ENCODE data around the gene CENPX. TPM values are rescaled to one million over a fixed set of nuclear protein-coding genes. Genes with fewer than 3 reads are reported as not detected.

CENPX gene
- total RNA-seq, 1 donor from 2014 or later, result 20.9 TPM

GRCh38 chr17:82025401-82026107, 2.9 kb upstream of the CENPX start:
- no peaks in the 10 kb centered on the region for H3K9me3 ChIP-seq (ENCODE audit: control insufficient read depth in 3 of 3, low read length in 3 of 3)
- H3K27ac ChIP-seq (ENCODE audit: low read depth, low read length), result no peak overlapping the region
- H3K27me3 ChIP-seq (ENCODE audit: control insufficient read depth in 3 of 3, insufficient read depth in 3 of 3, low read length in 3 of 3), result no peaks in the 10 kb centered on the region
- H3K4me1 ChIP-seq (ENCODE audit: control insufficient read depth in 3 of 3, insufficient read depth in 3 of 3, low read length in 3 of 3), result peaks cover 24 to 44% (median 39%) of the 10 kb centered on the region in 3 donors
- peaks cover 0 to 6% (median 2%) of the 10 kb centered on the region in 3 donors for H3K36me3 ChIP-seq (ENCODE audit: control insufficient read depth in 3 of 3, insufficient read depth in 3 of 3, low read length in 3 of 3)
- H3K9ac ChIP-seq (ENCODE audit: low read depth in 1 of 3, low read length in 3 of 3), result peak overlapping the region in 1 of 3 donors; percentile 10
- H3K4me3 ChIP-seq (ENCODE audit: low read length in 3 of 3), result no peak overlapping the region

GRCh38 chr17:82024859-82025258, 2.2 kb upstream of the CENPX start:
- Histone ChIP-seq H3K4me3 (ENCODE audit: low read length in 3 of 3) (no peak overlapping the region), H3K27me3 (ENCODE audit: control insufficient read depth in 3 of 3, insufficient read depth in 3 of 3, low read length in 3 of 3) (no peaks in the 10 kb centered on the region), H3K36me3 (ENCODE audit: control insufficient read depth in 3 of 3, insufficient read depth in 3 of 3, low read length in 3 of 3) (peaks cover 0 to 6% (median 2%) of the 10 kb centered on the region in 3 donors), H3K9me3 (ENCODE audit: control insufficient read depth in 3 of 3, low read length in 3 of 3) (no peaks in the 10 kb centered on the region), H3K27ac (ENCODE audit: low read depth, low read length) (no peak overlapping the region), H3K9ac (ENCODE audit: low read depth in 1 of 3, low read length in 3 of 3) (no peak overlapping the region), H3K4me1 (ENCODE audit: control insufficient read depth in 3 of 3, insufficient read depth in 3 of 3, low read length in 3 of 3) (peaks cover 24 to 43% (median 38%) of the 10 kb centered on the region in 3 donors)

GRCh38 chr17:82023447-82024241, 966 bp upstream of the CENPX start:
- Histone ChIP-seq H3K9ac (ENCODE audit: low read depth in 1 of 3, low read length in 3 of 3) (peak overlapping the region; percentile 65 to 84 (median 70)), H3K4me3 (ENCODE audit: low read length in 3 of 3) (peak overlapping the region; percentile 73 to 82 (median 77)), H3K9me3 (ENCODE audit: control insufficient read depth in 3 of 3, low read length in 3 of 3) (no peaks in the 10 kb centered on the region), H3K27ac (ENCODE audit: low read depth, low read length) (no peak overlapping the region), H3K36me3 (ENCODE audit: control insufficient read depth in 3 of 3, insufficient read depth in 3 of 3, low read length in 3 of 3) (peaks cover 0 to 6% (median 2%) of the 10 kb centered on the region in 3 donors), H3K27me3 (ENCODE audit: control insufficient read depth in 3 of 3, insufficient read depth in 3 of 3, low read length in 3 of 3) (no peaks in the 10 kb centered on the region), H3K4me1 (ENCODE audit: control insufficient read depth in 3 of 3, insufficient read depth in 3 of 3, low read length in 3 of 3) (peaks cover 35 to 49% (median 46%) of the 10 kb centered on the region in 3 donors)

- H3K4me1 ChIP-seq (ENCODE audit: control insufficient read depth in 3 of 3, insufficient read depth in 3 of 3, low read length in 3 of 3), result peaks cover 41 to 55% (median 53%) of the 10 kb centered on the region in 3 donors
- H3K27me3 ChIP-seq (ENCODE audit: control insufficient read depth in 3 of 3, insufficient read depth in 3 of 3, low read length in 3 of 3), result no peaks in the 10 kb centered on the region
- peaks cover 0 to 6% (median 2%) of the 10 kb centered on the region in 3 donors for H3K36me3 ChIP-seq (ENCODE audit: control insufficient read depth in 3 of 3, insufficient read depth in 3 of 3, low read length in 3 of 3)
- peak within 1 kb of the TSS; percentile 78 to 88 (median 83) for H3K4me3 ChIP-seq (ENCODE audit: low read length in 3 of 3)
- H3K9me3 ChIP-seq (ENCODE audit: control insufficient read depth in 3 of 3, low read length in 3 of 3), result no peaks in the 10 kb centered on the region
- peak within 1 kb of the TSS; percentile 56 for H3K27ac ChIP-seq (ENCODE audit: low read depth, low read length)
- H3K9ac ChIP-seq (ENCODE audit: low read depth in 1 of 3, low read length in 3 of 3), result peak within 1 kb of the TSS; percentile 81 to 89 (median 85)
Measured at GRCh38 chr17:82022981-82023446, 336 bp upstream of the CENPX start, which contains the start of gene LRRC45. LRRC45 (plus strand) TSS chr17:82023305; CDS start chr17:82023644, 339 bp downstream.

- peak overlapping the region; percentile 78 to 88 (median 83) for H3K4me3 ChIP-seq (ENCODE audit: low read length in 3 of 3)
- no peak overlapping the region for H3K27ac ChIP-seq (ENCODE audit: low read depth, low read length)
- H3K9ac ChIP-seq (ENCODE audit: low read depth in 1 of 3, low read length in 3 of 3), result peak overlapping the region; percentile 81 to 89 (median 85)
- peaks cover 0 to 2% (median 0%) of the 10 kb centered on the region in 3 donors for H3K36me3 ChIP-seq (ENCODE audit: control insufficient read depth in 3 of 3, insufficient read depth in 3 of 3, low read length in 3 of 3)
- H3K9me3 ChIP-seq (ENCODE audit: control insufficient read depth in 3 of 3, low read length in 3 of 3), result no peaks in the 10 kb centered on the region
- no peaks in the 10 kb centered on the region for H3K27me3 ChIP-seq (ENCODE audit: control insufficient read depth in 3 of 3, insufficient read depth in 3 of 3, low read length in 3 of 3)
- peaks cover 46 to 64% (median 61%) of the 10 kb centered on the region in 3 donors for H3K4me1 ChIP-seq (ENCODE audit: control insufficient read depth in 3 of 3, insufficient read depth in 3 of 3, low read length in 3 of 3)
Measured at GRCh38 chr17:82021900-82022309, 773 bp downstream of the CENPX start.

- Histone ChIP-seq H3K9ac (ENCODE audit: low read depth in 1 of 3, low read length in 3 of 3) (peak overlapping the region; percentile 81 to 89 (median 85)), H3K4me1 (ENCODE audit: control insufficient read depth in 3 of 3, insufficient read depth in 3 of 3, low read length in 3 of 3) (peaks cover 46 to 64% (median 61%) of the 10 kb centered on the region in 3 donors), H3K27me3 (ENCODE audit: control insufficient read depth in 3 of 3, insufficient read depth in 3 of 3, low read length in 3 of 3) (no peaks in the 10 kb centered on the region), H3K4me3 (ENCODE audit: low read length in 3 of 3) (peak overlapping the region in 2 of 3 donors; percentile 83 to 88), H3K9me3 (ENCODE audit: control insufficient read depth in 3 of 3, low read length in 3 of 3) (no peaks in the 10 kb centered on the region), H3K36me3 (ENCODE audit: control insufficient read depth in 3 of 3, insufficient read depth in 3 of 3, low read length in 3 of 3) (no peaks in the 10 kb centered on the region), H3K27ac (ENCODE audit: low read depth, low read length) (no peak overlapping the region)
Measured at GRCh38 chr17:82021107-82021899, 1.4 kb downstream of the CENPX start.

GRCh38 chr17:82020572-82021106, 2.0 kb downstream of the CENPX start:
- peak overlapping the region in 1 of 3 donors; percentile 16 for H3K9ac ChIP-seq (ENCODE audit: low read depth in 1 of 3, low read length in 3 of 3)
- H3K36me3 ChIP-seq (ENCODE audit: control insufficient read depth in 3 of 3, insufficient read depth in 3 of 3, low read length in 3 of 3), result no peaks in the 10 kb centered on the region
- H3K27me3 ChIP-seq (ENCODE audit: control insufficient read depth in 3 of 3, insufficient read depth in 3 of 3, low read length in 3 of 3), result no peaks in the 10 kb centered on the region
- H3K4me3 ChIP-seq (ENCODE audit: low read length in 3 of 3), result no peak overlapping the region
- H3K4me1 ChIP-seq (ENCODE audit: control insufficient read depth in 3 of 3, insufficient read depth in 3 of 3, low read length in 3 of 3), result peaks cover 46 to 64% (median 61%) of the 10 kb centered on the region in 3 donors
- no peak overlapping the region for H3K27ac ChIP-seq (ENCODE audit: low read depth, low read length)
- no peaks in the 10 kb centered on the region for H3K9me3 ChIP-seq (ENCODE audit: control insufficient read depth in 3 of 3, low read length in 3 of 3)

- Histone ChIP-seq H3K27ac (ENCODE audit: low read depth, low read length) (no peak overlapping the region), H3K9me3 (ENCODE audit: control insufficient read depth in 3 of 3, low read length in 3 of 3) (no peaks in the 10 kb centered on the region), H3K4me1 (ENCODE audit: control insufficient read depth in 3 of 3, insufficient read depth in 3 of 3, low read length in 3 of 3) (peaks cover 46 to 64% (median 61%) of the 10 kb centered on the region in 3 donors)
Measured at GRCh38 chr17:82019690-82020571, 2.7 kb downstream of the CENPX start.

More at GRCh38 chr17:82019690-82020571, 2.7 kb downstream of the CENPX start:
- Histone ChIP-seq H3K27me3 (ENCODE audit: control insufficient read depth in 3 of 3, insufficient read depth in 3 of 3, low read length in 3 of 3) (no peaks in the 10 kb centered on the region), H3K4me3 (ENCODE audit: low read length in 3 of 3) (no peak overlapping the region), H3K9ac (ENCODE audit: low read depth in 1 of 3, low read length in 3 of 3) (peak overlapping the region in 1 of 3 donors; percentile 54), H3K36me3 (ENCODE audit: control insufficient read depth in 3 of 3, insufficient read depth in 3 of 3, low read length in 3 of 3) (no peaks in the 10 kb centered on the region)
